H1 (cell line): ENCODE data around the gene WDR76. TPM values are rescaled to one million over a fixed set of nuclear protein-coding genes. Genes with fewer than 3 reads are reported as not detected.

Source experiments
- CTCF ChIA-PET: fragments of 300-600 bp; sonication (Branson Sonifier 250); formaldehyde crosslinking; loops from one replicate; lab custom pipeline; 2021; ENCODE audit not compliant: partially characterized antibody; lab: Charles Lee
- POLR2A ChIA-PET: fragments of 300-600 bp; sonication (Branson Sonifier 250); formaldehyde crosslinking; loops from one replicate; lab custom pipeline; 2021; ENCODE audit warnings: inconsistent platforms; ENCODE audit not compliant: partially characterized antibody; lab: Charles Lee
- DNase-seq, 2 experiments: peaks; one replicate each; pipeline versions ENCODE4 v3.0.0 to v3.0.0-alpha.2; 2010 to 2022; ENCODE audit warnings: low spot score in 2 of 2, low read depth in 1 of 2, mixed read lengths in 1 of 2
- FAIRE-seq: peaks from 2 replicates; lab custom pipeline; 2011; peaks lifted over from hg19 to GRCh38; lab: Jason Lieb, UNC
- H2AFZ ChIP-seq: 2 replicates; pipeline ENCODE4 v1.8.1; 2012; ENCODE audit warnings: low read length, inconsistent platforms
- H2AK5ac ChIP-seq: 2 replicates; pipeline ENCODE4 v1.6.1; 2013; ENCODE audit warnings: low read depth, low read length
- H2BK120ac ChIP-seq: replicated peaks from 2 replicates; pipeline ENCODE3; 2013; ENCODE audit warnings: low read depth, low read length, inconsistent platforms
- H2BK12ac ChIP-seq: 2 replicates; pipeline ENCODE4 v1.6.1; 2013; ENCODE audit warnings: low read depth, low read length
- H2BK15ac ChIP-seq: 2 replicates; pipeline ENCODE4 v1.6.1; 2013; ENCODE audit warnings: low read length
- H2BK20ac ChIP-seq: 2 replicates; pipeline ENCODE4 v1.6.1; 2013; ENCODE audit warnings: low read length
- H2BK5ac ChIP-seq: 2 replicates; pipeline ENCODE4 v1.6.1; 2013; ENCODE audit warnings: low read depth, low read length
- H3K14ac ChIP-seq: 2 replicates; pipeline ENCODE4 v1.6.1; 2013; ENCODE audit warnings: inconsistent platforms; ENCODE audit not compliant: insufficient read length
- H3K18ac ChIP-seq: 2 replicates; pipeline ENCODE4 v1.6.1; 2013; ENCODE audit warnings: low read length; ENCODE audit errors: extremely low read depth
- H3K23ac ChIP-seq: 2 replicates; pipeline ENCODE4 v1.6.1; 2013; ENCODE audit warnings: inconsistent platforms; ENCODE audit not compliant: insufficient read length
- H3K23me2 ChIP-seq: 2 replicates; pipeline ENCODE4 v1.6.1; 2013; ENCODE audit warnings: low read depth, low read length
- H3K27ac ChIP-seq: 2 replicates; pipeline ENCODE4 v1.6.1; 2011; ENCODE audit warnings: low read depth, low read length, inconsistent platforms
- H3K27me3 ChIP-seq, 4 experiments: replicated peaks in 1 of 4; 1 replicate in 1 of 4; 2 replicates in 3 of 4; pipeline versions ENCODE4 v1.6.1 to v1.8.1; 2011 to 2013; ENCODE audit warnings: low read length in 3 of 4, mild to moderate bottlenecking in 3 of 4, inconsistent platforms in 2 of 4, mixed read lengths in 2 of 4, moderate library complexity in 1 of 4; ENCODE audit not compliant: control insufficient read depth in 3 of 4, insufficient read depth in 3 of 4; ENCODE audit errors: extremely low read depth in 1 of 4
- H3K36me3 ChIP-seq, 4 experiments: 2 replicates each; pipeline versions ENCODE4 v1.6.1 to v1.8.1; 2011 to 2013; ENCODE audit warnings: mild to moderate bottlenecking in 4 of 4, low read length in 3 of 4, moderate library complexity in 2 of 4, control low read depth in 1 of 4, inconsistent platforms in 1 of 4; ENCODE audit not compliant: insufficient read depth in 4 of 4, control insufficient read depth in 2 of 4
- H3K4ac ChIP-seq: replicated peaks from 2 replicates; pipeline ENCODE3; 2013; ENCODE audit warnings: low read length, low read depth, mixed read lengths, inconsistent platforms; ENCODE audit not compliant: insufficient read length
- H3K4me1 ChIP-seq, 4 experiments: replicated peaks in 1 of 4; 1 replicate in 1 of 4; 2 replicates in 3 of 4; pipeline versions ENCODE4 v1.6.1 to v1.8.1; 2011 to 2013; ENCODE audit warnings: low read length in 3 of 4, inconsistent platforms in 2 of 4, mixed read lengths in 1 of 4; ENCODE audit not compliant: insufficient read depth in 4 of 4, control insufficient read depth in 3 of 4
- H3K4me2 ChIP-seq, 2 experiments: 2 replicates each; pipeline versions ENCODE4 v1.6.1 to v1.8.1; 2011 to 2013; ENCODE audit warnings: low read depth in 2 of 2, low read length in 2 of 2, control low read depth in 1 of 2, inconsistent platforms in 1 of 2, mild to moderate bottlenecking in 1 of 2; ENCODE audit not compliant: insufficient read depth in 1 of 2
- H3K4me3 ChIP-seq, 4 experiments: fragments of 200-600, 300-600 bp in 1 of 4; sonication (generic), shearing (Covaris generic), sonication (Bioruptor Twin) in 1 of 4; 2 replicates each; pipeline versions ENCODE4 v1.5.1 to v1.8.1; 2011 to 2016; ENCODE audit warnings: low read length in 4 of 4, low read depth in 3 of 4, control low read depth in 2 of 4, inconsistent platforms in 2 of 4, mild to moderate bottlenecking in 2 of 4, mixed read lengths in 1 of 4, moderate library complexity in 1 of 4; ENCODE audit not compliant: insufficient read depth in 2 of 4; ENCODE audit errors: extremely low read depth in 1 of 4
- H3K56ac ChIP-seq: replicated peaks from 2 replicates; pipeline ENCODE3; 2013; ENCODE audit warnings: low read depth, mild to moderate bottlenecking, mixed read lengths, low read length, inconsistent platforms; ENCODE audit not compliant: insufficient read length
- H3K79me1 ChIP-seq: 2 replicates; pipeline ENCODE4 v1.6.1; 2013; ENCODE audit warnings: low read depth, low read length, control low read depth
- H3K79me2 ChIP-seq, 2 experiments: 2 replicates each; pipeline versions ENCODE4 v1.6.1 to v1.8.1; 2012 to 2013; ENCODE audit warnings: low read length in 2 of 2, mild to moderate bottlenecking in 2 of 2, inconsistent platforms in 1 of 2; ENCODE audit not compliant: insufficient read depth in 2 of 2, control insufficient read depth in 1 of 2
- H3K9ac ChIP-seq, 4 experiments: replicated peaks in 1 of 4; 1 replicate in 1 of 4; 2 replicates in 3 of 4; pipeline versions ENCODE4 v1.6.1 to v1.8.1; 2011 to 2013; ENCODE audit warnings: low read depth in 3 of 4, low read length in 3 of 4, control low read depth in 2 of 4, mild to moderate bottlenecking in 2 of 4, moderate library complexity in 2 of 4, inconsistent platforms in 1 of 4; ENCODE audit errors: extremely low read depth in 1 of 4
- H3K9me3 ChIP-seq, 2 experiments: 2 replicates each; pipeline versions ENCODE4 v1.6.1 to v1.8.1; 2012 to 2013; ENCODE audit warnings: mild to moderate bottlenecking in 2 of 2, moderate library complexity in 2 of 2, control low read depth in 1 of 2, inconsistent platforms in 1 of 2, low read depth in 1 of 2, low read length in 1 of 2, mixed read lengths in 1 of 2; ENCODE audit not compliant: insufficient read depth in 2 of 2
- H4K20me1 ChIP-seq, 2 experiments: replicated peaks in 1 of 2; 2 replicates each; pipeline versions ENCODE3 to v1.8.1; 2011 to 2013; ENCODE audit warnings: inconsistent platforms in 2 of 2, low read length in 2 of 2, mild to moderate bottlenecking in 1 of 2; ENCODE audit not compliant: insufficient read depth in 2 of 2, control insufficient read depth in 1 of 2
- H4K5ac ChIP-seq: 2 replicates; pipeline ENCODE4 v1.6.1; 2013; ENCODE audit warnings: low read length, low read depth, mixed read lengths, inconsistent platforms; ENCODE audit not compliant: insufficient read length
- H4K8ac ChIP-seq: 2 replicates; pipeline ENCODE4 v1.8.0; 2013; ENCODE audit warnings: mild to moderate bottlenecking, moderate library complexity, low read length, inconsistent platforms; ENCODE audit not compliant: insufficient read depth; ENCODE audit errors: extremely low read depth
- H4K91ac ChIP-seq: replicated peaks from 2 replicates; pipeline ENCODE3; 2013; ENCODE audit warnings: low read length, mixed read lengths, inconsistent platforms; ENCODE audit not compliant: insufficient read length
- CBX8 ChIP-seq: fragments of 300-800, 300-1000 bp; sonication (generic); IDR thresholded peaks from 2 replicates; pipeline ENCODE4 v1.7.1; 2016; ENCODE audit warnings: low read depth, low read length, borderline replicate concordance
- E2F6 ChIP-seq: IDR thresholded peaks from 2 replicates; pipeline ENCODE4 v1.6.1; 2012; ENCODE audit warnings: inconsistent platforms
- EP300 ChIP-seq, 2 experiments: IDR thresholded peaks; 1 replicate in 1 of 2; 2 replicates in 1 of 2; pipeline ENCODE4 v1.6.1; 2011 to 2012; ENCODE audit warnings: low read depth in 2 of 2, low read length in 2 of 2, mild to moderate bottlenecking in 2 of 2, borderline replicate concordance in 1 of 2, inconsistent platforms in 1 of 2, moderate library complexity in 1 of 2
- POLR2A ChIP-seq, 2 experiments: IDR thresholded peaks; 1 replicate in 1 of 2; 2 replicates in 1 of 2; pipeline ENCODE4 v1.6.1; 2011; ENCODE audit warnings: low read depth in 2 of 2, low read length in 2 of 2, mild to moderate bottlenecking in 2 of 2; ENCODE audit errors: control extremely low read depth in 1 of 2
- POLR2AphosphoS5 ChIP-seq: IDR thresholded peaks from 2 replicates; pipeline ENCODE4 v1.6.1; 2011; ENCODE audit warnings: low read depth, low read length
- RNF2 ChIP-seq: fragments of 200-900, 300-1000 bp; sonication (generic); IDR thresholded peaks from 2 replicates; pipeline ENCODE4 v1.7.1; 2016; ENCODE audit warnings: borderline replicate concordance, low read depth, mild to moderate bottlenecking, antibody characterized with exemption, low read length; ENCODE audit not compliant: poor library complexity, severe bottlenecking; ENCODE audit errors: missing control alignments
- SP4 ChIP-seq: IDR thresholded peaks from 2 replicates; pipeline ENCODE4 v1.6.1; 2012; ENCODE audit warnings: low read length, inconsistent platforms
- SUZ12 ChIP-seq: fragments of 200-600 bp; sonication (generic); IDR thresholded peaks from 2 replicates; pipeline ENCODE4 v1.6.1; 2012; ENCODE audit warnings: mild to moderate bottlenecking, inconsistent platforms, low read length, moderate library complexity, mixed read lengths
- WGBS, 2 experiments: shearing (Covaris generic) in 1 of 2; methylation state at CpG; one replicate each; pipeline versions ENCODE4 v1.1.6 to v1.1.7; 2013 to 2015; ENCODE audit warnings: low lambda C conversion rate in 2 of 2, mixed read lengths in 2 of 2, inconsistent platforms in 1 of 2, low coverage in 1 of 2, missing lambda C conversion rate in 1 of 2; ENCODE audit not compliant: insufficient replicate concordance in 2 of 2, insufficient coverage in 1 of 2, insufficient read length in 1 of 2; ENCODE audit errors: extremely low coverage in 1 of 2, missing lambda C conversion rate in 1 of 2; 5-methylcytosine and 5-hydroxymethylcytosine counted together
- polyA plus RNA-seq, 7 experiments: library from polyadenylated mRNA; depleted of rRNA in 3 of 7; stranded (reverse) in 5 of 7; unstranded in 2 of 7; fragments of >200 nt in 5 of 7; fragments of 200-250 nt in 2 of 7; gene quantifications; 1 replicate in 5 of 7; 2 replicates in 1 of 7; 4 replicates in 1 of 7; pipeline versions ENCODE4 v1.2.1 to v1.2.3, GENCODE V29; 2011 to 2013; ENCODE audit warnings: missing spikeins in 2 of 7, mixed read lengths in 2 of 7
- total RNA-seq: library from RNA; stranded (reverse); fragmentation: NEBNext Ultra II Directional; extraction: Animal tissue kit (Norgen Biotek cat#: 25700); gene quantifications from 2 replicates; pipeline ENCODE4 v1.2.1, GENCODE V29; 2021

Gene WDR76
- total and polyA plus RNA-seq, 2 of the 8 experiments (the other 6 are each of a cell fraction or from before 2014, with no cell fraction given) = 4.1 to 18.9 TPM

- WGBS, 2 experiments = 96% methylated on average over 4 of the region's 4 CpGs; no CpG with 5 or more reads in 1 of the 2 experiments
- no peak overlapping the region for H2BK5ac ChIP-seq
- H3K18ac ChIP-seq = no peak overlapping the region
- no peak overlapping the region for H3K4me2 ChIP-seq
- H4K5ac ChIP-seq = no peak overlapping the region
- ChIA-PET POLR2A (no interaction called here), CTCF (interaction anchor here (1.1 kb wide), 1 partner anchor 351 kb away, joined by 3 read pairs; no protein-coding TSS in a partner anchor)
- no peak overlapping the region for H3K4me3 ChIP-seq
- H2BK120ac ChIP-seq = no peak overlapping the region
- H3K23ac ChIP-seq = no peak overlapping the region
- no peak overlapping the region for H2BK12ac ChIP-seq
- FAIRE-seq (no peak), DNase-seq (no peak)
- no peak overlapping the region for H2BK20ac ChIP-seq
- H2BK15ac ChIP-seq = no peak overlapping the region
- H4K8ac ChIP-seq = no peak overlapping the region
- no peak overlapping the region for H3K56ac ChIP-seq
- no peak overlapping the region for H3K27ac ChIP-seq
- H3K9me3 ChIP-seq = no peaks in the 10 kb centered on the region
- H3K14ac ChIP-seq = no peak overlapping the region
- H4K20me1 ChIP-seq = peaks cover 0 to 2% of the 10 kb centered on the region in 2 experiments
- H2AK5ac ChIP-seq = no peak overlapping the region
- H3K79me1 ChIP-seq = no peaks in the 10 kb centered on the region
- H3K9ac ChIP-seq = no peak overlapping the region
- no peak overlapping the region for H4K91ac ChIP-seq
- TF ChIP-seq EP300 (IDR thresholded peaks at IDR 0.05; ENCODE audit: borderline replicate concordance in 1 of 2, low read depth in 2 of 2, low read length in 2 of 2) (no peak), E2F6 (no peak), CBX8 (no peak), POLR2AphosphoS5 (no peak), RNF2 (no peak), POLR2A (IDR thresholded peaks at IDR 0.05; ENCODE audit: control extremely low read depth in 1 of 2, low read depth in 2 of 2, low read length in 2 of 2) (no peak), SUZ12 (no peak), SP4 (no peak)
- H3K79me2 ChIP-seq = no peaks in the 10 kb centered on the region
- no peaks in the 10 kb centered on the region for H3K23me2 ChIP-seq
- H3K36me3 ChIP-seq = peaks cover 0 to 22% (median 5%) of the 10 kb centered on the region in 4 experiments; a peak in 5 of 8 replicates
- no peak overlapping the region for H2AFZ ChIP-seq
- no peak overlapping the region for H3K4ac ChIP-seq
- no peaks in the 10 kb centered on the region for H3K27me3 ChIP-seq
- no peaks in the 10 kb centered on the region for H3K4me1 ChIP-seq
Measured at GRCh38 chr15:43852607-43853006, 25.8 kb downstream of the WDR76 start.
